H54 (cell line): ENCODE data around the gene RNLS.

Experiments
- DNase-seq: peaks from one replicate; pipeline ENCODE4 v3.0.0; 2011; ENCODE audit warnings: low spot score, mixed read lengths; ENCODE audit not compliant: insufficient read length
- FAIRE-seq: peaks from 3 replicates; lab custom pipeline; 2011; peaks lifted over from hg19 to GRCh38; lab: Jason Lieb, UNC
- POLR2A ChIP-seq: IDR thresholded peaks from 2 replicates; pipeline ENCODE4 v1.6.1; 2011; ENCODE audit warnings: low read depth, mild to moderate bottlenecking, low read length

The RNLS gene

DNA sequence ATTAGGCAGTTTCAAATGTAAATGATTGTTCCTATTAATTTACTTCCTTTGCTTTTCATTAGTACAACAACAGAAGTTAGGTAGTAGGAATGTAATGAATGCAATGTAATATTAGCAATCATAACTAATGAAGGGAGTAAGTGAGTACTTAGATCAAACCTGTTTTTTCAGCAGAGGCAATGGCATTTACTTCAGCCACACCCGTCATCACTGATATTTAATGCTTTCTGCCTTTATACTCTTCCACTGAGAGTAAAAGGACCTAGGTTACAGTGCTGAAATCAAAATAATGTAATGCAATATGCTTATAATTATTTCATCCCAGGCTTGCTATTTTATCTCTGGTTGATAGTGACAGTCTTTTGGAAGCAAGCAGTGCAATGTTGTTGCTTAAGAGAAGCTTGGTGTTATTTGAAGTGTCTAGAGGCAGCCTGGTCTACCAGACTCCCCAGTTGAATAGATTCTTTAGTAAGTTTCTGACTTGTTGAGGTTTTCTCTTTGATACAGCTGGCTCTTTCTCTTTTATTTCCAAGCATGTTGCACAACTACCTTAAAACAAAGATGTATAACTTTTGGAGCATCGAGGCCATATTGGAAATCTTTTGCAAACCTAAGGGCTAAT, 149.4 kb downstream of the RNLS start:
- DNase-seq (no peak), FAIRE-seq (peak; percentile 76)
- TF ChIP-seq POLR2A: no peak

DNA sequence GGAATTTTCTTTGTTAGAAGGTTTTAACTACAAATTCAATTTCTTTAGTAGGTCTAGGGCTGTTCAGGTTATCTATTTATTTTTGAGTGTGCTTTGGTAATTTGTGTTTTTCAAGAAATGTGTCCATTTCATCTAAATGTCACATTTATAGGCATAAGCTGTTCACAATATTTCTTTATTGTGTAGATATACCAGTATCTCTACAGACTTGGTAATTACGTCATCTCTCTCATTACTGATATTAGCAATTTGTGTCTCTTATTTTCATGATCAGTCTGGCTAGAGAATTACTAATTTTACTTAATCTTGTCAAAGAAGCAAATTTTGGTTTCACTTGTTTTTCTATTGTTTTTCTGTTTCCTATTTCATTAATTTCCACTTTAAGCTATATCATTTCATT, 152.0 kb downstream of the RNLS start:
- no peak for DNase-seq
- peak; percentile 62 for FAIRE-seq

DNA sequence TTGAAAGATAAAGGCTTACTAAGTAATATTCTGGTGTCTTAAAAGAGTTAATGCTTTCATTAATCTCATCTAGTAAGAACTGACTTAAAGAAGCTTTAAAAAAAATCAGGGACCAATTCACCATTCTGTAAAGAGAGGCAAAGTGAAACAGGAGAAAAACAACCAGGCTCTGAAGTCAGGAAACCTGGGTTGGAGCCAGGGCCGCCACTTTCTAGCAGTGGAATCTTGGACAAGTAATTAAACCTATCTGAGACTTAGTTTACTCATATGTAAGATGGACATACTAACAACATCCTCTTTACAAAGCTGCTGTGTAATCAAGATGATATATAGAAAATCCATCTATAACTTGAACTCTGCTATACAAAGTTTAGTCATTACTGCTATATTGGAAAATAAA, 154.1 kb downstream of the RNLS start:
- no peak for TF ChIP-seq POLR2A
- DNase-seq: no peak
- FAIRE-seq: no peak

More for the DNA sequence above, 152.0 kb downstream of the RNLS start:
- TF ChIP-seq POLR2A: no peak

DNA sequence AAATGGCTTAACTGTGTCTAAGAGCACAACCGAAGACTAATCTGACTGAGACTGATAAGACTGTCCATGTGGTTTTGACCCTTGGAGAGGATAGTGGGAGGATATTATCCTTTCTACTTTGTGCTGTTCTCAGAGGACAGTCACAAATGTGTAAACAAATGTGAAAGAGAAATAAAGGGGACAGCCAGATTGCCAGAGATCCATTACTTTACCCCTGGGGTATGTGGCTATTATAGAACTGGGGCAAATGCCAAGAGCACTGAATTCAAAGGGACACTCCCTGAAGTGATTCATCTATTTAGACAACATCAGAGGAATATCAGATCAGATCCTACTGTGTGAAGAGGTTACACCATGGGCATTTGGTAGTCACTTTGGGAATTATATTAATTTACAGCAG, 154.7 kb downstream of the RNLS start:
- FAIRE-seq (peak; percentile 97), DNase-seq (no peak)
- no peak for TF ChIP-seq POLR2A

DNA sequence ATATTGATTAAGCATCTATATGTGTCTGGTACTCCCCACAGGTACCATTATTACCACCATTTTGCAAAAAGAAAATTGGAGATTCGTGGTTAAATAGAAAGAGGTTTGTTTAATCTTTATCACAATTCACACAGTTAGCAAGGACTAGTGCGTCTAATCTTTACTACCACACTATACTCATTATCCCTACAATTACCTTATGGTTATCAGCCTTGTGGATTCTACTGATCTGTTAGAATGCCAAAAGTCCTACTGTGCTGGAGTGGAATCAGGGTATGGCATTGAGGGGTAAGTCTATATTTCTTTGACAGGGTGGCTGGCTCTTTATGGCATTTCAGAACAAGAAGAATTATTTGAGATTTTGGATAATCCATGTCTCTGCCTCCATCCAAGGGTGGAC, 156.1 kb downstream of the RNLS start:
- no peak for TF ChIP-seq POLR2A
- FAIRE-seq: peak; percentile 23
- no peak for DNase-seq

DNA sequence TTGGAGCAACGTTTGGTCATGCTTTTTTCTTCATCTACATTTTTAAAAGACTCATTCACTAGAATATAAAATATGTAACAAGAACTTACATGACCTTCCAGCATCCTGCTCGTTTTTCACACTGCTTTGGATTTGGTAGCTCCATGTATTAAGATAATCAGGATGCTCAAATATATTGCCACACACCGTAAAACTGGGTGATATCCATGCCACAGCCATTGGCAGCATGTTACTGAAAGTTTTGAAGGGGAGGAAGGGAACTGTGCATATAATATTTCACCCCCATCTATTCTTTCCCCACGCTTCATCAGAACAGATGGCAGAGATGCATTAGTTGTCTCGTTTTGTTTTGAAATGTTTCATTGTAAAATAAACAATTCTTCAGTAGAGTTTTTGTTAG, 158.2 kb downstream of the RNLS start:
- DNase-seq (no peak), FAIRE-seq (peak; percentile 69)
- TF ChIP-seq POLR2A: no peak

DNA sequence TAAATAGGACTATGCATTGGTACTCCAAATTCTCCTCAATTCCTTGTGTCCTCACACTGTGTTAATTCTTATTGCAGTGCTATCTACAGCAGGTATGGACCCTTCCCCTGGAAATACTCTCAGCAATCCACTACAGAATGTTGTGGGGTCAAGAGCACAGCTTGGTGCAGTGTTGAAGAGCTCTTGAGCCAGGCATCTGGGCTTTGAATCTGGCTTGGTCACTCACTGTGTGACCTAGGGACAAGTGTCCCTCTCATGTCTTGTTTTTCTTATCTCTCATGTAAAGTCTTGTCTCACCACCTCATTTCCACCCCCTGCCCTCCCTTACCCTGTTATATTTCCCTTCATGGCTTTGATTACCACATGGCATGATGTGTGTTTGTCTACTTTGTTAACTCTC, 159.4 kb downstream of the RNLS start:
- TF ChIP-seq POLR2A: no peak
- FAIRE-seq (peak; percentile 58), DNase-seq (no peak)

DNA sequence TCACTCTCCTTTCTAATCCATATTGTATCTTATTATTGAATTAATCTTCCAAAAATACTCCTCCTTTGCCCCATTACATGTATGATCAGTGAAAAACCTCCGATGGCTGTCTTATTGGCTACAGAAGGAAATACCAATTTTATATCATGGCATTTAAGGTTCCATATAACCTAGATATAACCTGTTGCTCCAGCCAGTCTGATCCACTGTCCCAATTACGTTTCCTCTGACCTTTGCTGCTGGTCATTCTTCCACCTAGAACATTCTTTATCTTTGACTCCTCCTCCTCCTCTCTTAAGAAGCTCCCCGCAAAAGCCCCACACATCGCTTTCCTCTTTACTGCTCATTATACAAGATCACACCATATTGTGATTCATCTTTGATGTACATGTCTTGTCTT, 161.5 kb downstream of the RNLS start:
- TF ChIP-seq POLR2A: no peak
- DNase-seq (no peak), FAIRE-seq (no peak)

DNA sequence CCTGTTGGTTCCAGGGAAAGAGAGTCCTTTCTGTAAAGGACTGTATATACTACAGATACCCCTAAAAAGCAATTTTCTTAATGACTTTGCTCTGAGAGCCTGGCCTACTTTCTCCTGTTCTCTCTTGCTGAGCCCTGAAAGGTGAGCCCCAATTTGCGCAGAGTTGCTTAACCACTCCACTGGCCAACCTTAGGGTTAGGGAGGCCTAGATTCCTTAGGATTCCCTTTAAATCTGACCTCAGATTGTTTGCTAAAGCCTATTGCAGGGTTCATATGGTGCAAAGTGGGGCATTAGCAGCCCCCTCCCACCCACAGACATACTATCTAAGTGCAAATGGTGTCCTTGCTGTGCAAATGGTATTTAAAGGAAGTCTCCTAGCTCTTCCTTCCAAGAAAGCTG, 164.2 kb downstream of the RNLS start:
- no peak for DNase-seq
- FAIRE-seq: no peak
- no peak for TF ChIP-seq POLR2A

DNA sequence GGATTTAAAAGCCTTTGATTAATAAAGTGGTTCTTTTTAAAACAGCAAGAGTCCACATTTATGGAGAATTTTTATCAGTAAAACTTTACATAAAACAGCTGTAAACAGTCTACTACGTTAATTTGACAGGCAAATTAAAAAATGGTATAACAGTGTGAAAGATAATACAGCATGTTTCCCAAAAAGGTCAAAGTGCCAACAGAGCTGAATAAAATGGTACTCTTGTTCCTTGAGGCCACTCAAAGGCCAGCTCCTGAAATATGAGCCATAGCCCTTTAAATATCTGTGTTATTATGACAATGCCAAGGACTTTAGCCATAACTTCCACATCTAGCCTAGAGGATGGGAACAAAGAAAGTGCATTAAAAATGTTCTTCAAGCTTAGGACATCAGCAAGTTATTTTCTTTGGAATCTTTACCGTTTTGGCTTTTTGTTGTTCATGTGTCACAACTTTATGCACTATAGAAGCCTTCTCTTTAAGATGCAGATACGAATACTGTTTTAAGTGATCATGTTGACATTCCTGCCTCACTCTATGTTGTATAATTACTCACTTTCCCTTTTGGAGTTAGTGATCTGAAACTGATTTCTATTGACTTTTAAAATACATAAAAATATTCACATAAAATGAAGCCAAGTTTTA, 165.6 kb downstream of the RNLS start:
- no peak for DNase-seq
- peak; percentile 92 for FAIRE-seq
- TF ChIP-seq POLR2A: no peak

DNA sequence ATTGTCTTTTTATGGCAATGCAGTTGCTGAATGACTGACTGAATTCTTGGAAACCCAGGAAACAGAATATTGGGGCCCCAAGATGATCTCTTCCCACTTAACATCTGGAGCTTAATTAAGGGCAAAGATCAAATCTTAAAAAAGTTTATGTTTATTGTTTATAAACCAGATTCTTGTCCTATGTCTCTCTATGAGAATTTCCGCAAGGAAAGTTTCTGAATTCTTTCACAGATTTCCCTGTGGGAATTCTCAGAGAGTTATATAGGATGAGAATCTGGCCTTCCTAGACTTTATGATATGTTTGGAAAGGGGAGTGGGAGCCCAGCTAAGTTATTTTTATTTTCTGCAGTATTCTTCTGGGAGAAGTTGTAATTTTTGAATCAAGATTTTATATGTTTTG, 166.3 kb downstream of the RNLS start:
- FAIRE-seq (no peak), DNase-seq (no peak)
- no peak for TF ChIP-seq POLR2A

DNA sequence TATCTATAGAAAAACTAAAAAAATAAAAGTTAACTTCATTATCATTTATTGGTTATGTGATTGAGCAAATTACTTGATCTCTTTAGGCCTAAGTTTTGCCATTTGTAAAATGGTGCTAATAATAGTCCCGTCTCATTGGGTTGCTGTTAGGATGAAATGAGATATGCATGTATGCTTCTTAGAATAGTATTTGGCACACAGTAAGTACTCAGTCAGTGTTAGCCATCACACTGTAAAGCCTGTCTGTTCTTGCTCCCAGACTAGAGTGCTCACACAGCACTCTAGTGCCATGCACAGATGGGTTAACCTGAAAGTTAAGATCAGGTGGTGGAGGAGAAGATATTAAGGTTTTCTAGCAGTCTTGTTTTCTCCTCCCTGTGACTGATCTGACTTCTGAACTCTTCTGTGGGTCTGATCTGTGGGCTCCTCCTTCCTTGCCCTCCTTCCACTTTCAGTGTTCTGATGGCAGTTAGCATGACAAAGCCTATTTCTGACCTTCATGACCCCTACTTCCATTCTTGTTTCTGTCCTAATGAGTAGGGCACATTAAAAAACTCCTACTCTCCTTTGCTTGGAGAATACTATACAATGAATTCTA, 167.5 kb downstream of the RNLS start:
- FAIRE-seq: peak; percentile 11
- no peak for TF ChIP-seq POLR2A
- DNase-seq: no peak

DNA sequence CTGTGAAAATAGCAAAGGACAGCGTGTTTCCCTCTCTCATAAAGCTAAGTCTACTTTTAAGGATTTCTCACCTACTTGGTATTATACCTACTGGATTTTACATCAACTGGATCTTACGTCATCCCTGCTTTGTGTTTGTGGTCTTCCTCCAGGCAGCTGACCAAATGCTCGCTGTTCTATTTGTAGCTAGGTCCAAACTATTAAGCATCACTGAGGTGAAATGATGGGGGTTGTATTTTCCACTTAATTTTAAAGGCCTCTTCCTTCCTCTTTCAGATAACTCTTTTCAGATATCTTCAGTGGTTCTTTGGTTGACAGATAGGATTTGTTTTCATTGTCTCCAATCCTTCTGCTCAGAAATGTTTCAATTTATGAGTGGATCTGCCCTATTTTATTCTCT, 169.7 kb downstream of the RNLS start:
- TF ChIP-seq POLR2A: no peak
- DNase-seq (no peak), FAIRE-seq (peak; percentile 70)

DNA sequence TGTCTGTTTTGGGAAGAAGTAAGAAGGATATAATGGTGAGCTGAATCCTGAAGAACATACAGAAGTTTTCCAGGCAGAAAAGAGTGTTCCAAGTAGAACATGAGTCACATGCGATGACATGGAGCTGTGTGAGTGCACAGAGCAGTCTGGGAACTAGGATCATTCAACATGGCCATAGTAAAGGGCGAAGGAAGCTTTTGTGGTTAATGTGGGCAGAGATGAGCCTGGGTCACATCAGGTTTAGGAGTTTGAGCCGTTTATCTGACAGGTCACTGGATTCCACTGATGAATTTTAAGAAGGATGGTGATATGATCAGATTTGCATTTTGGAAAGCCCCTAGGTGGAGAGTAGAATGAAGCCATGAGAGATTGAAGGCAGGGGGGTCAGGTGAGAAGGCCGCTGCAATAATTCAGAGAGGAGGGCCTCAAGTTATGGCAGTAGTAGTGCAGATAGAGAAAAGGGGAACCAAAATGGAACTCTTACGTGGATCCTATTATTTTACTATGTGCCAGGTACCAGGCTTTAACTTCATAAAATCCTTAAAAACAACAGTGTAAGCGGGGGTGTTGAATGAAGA, 171.3 kb downstream of the RNLS start:
- DNase-seq: no peak
- no peak for TF ChIP-seq POLR2A
- no peak for FAIRE-seq
